ENCODE measurements around the gene PSPH.
A peak's percentile ranks its signal among the peaks of the same experiment; 100 is the strongest.
"Not testable (repeated sequence)": the region's sequence is repeated elsewhere in the genome, so short reads cannot be mapped to it uniquely, and the experiment has no call there.

PSPH gene

GRCh38 chr7:56081626-56082340 lies 30.5 kb upstream of the PSPH start:
- H3K36me3 ChIP-seq (ENCODE audit: control insufficient read depth in 1 of 2, insufficient read depth in 2 of 2, low read length in 2 of 2): peaks cover 5 to 26% of the 10 kb centered on the region in 2 donors

GRCh38 chr7:56080726-56081435 lies 29.6 kb upstream of the PSPH start:
- H3K27ac ChIP-seq (ENCODE audit: low read length); H3K27me3 ChIP-seq (ENCODE audit: low read depth, low read length); H3K4me3 ChIP-seq (ENCODE audit: low read depth in 1 of 2, low read length in 2 of 2); H3K9me3 ChIP-seq (ENCODE audit: control insufficient read depth in 1 of 2, low read length in 2 of 2): not testable (repeated sequence)
- Histone ChIP-seq H3K36me3 (ENCODE audit: control insufficient read depth in 1 of 2, insufficient read depth in 2 of 2, low read length in 2 of 2) (peaks cover 5 to 21% of the 10 kb centered on the region in 2 donors), H3K4me1 (ENCODE audit: control insufficient read depth in 1 of 2, insufficient read depth in 2 of 2, low read length in 2 of 2) (peaks cover 16 to 32% of the 10 kb centered on the region in 2 donors)

More at GRCh38 chr7:56081626-56082340, 30.5 kb upstream of the PSPH start:
- Histone ChIP-seq H3K4me1 (ENCODE audit: control insufficient read depth in 1 of 2, insufficient read depth in 2 of 2, low read length in 2 of 2) (peaks cover 16 to 32% of the 10 kb centered on the region in 2 donors), H3K4me3 (ENCODE audit: low read depth in 1 of 2, low read length in 2 of 2) (no peak overlapping the region), H3K9me3 (ENCODE audit: control insufficient read depth in 1 of 2, low read length in 2 of 2) (no peaks in the 10 kb centered on the region), H3K27me3 (ENCODE audit: low read depth, low read length) (no peaks in the 10 kb centered on the region), H3K27ac (ENCODE audit: low read length) (no peak overlapping the region)

GRCh38 chr7:56079450-56080185 lies 28.4 kb upstream of the PSPH start:
- Histone ChIP-seq H3K9me3 (ENCODE audit: control insufficient read depth in 1 of 2, low read length in 2 of 2) (no peaks in the 10 kb centered on the region), H3K27me3 (ENCODE audit: low read depth, low read length) (no peaks in the 10 kb centered on the region), H3K4me1 (ENCODE audit: control insufficient read depth in 1 of 2, insufficient read depth in 2 of 2, low read length in 2 of 2) (peaks cover 16 to 32% of the 10 kb centered on the region in 2 donors), H3K36me3 (ENCODE audit: control insufficient read depth in 1 of 2, insufficient read depth in 2 of 2, low read length in 2 of 2) (peaks cover 5 to 20% of the 10 kb centered on the region in 2 donors), H3K4me3 (ENCODE audit: low read depth in 1 of 2, low read length in 2 of 2) (peak overlapping the region in 1 of 2 donors; percentile 2), H3K27ac (ENCODE audit: low read length) (peak overlapping the region; percentile 69)

DNA sequence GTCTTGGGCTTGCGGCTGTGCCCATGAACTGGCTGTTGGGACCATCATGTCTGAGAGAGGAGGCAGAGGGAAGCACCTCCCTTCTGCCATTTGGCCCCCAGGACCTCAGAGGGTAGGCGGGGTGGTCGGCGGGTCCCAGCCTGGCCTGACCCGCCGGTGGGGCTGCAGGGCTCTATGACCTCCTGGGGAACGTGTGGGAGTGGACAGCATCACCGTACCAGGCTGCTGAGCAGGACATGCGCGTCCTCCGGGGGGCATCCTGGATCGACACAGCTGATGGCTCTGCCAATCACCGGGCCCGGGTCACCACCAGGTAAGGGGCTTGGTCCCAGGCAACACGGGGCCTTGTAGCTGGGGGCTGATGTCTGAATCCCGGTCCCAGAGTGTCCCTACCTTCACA lies 27.0 kb upstream of the PSPH start:
- Histone ChIP-seq H3K4me1 (ENCODE audit: control insufficient read depth in 1 of 2, insufficient read depth in 2 of 2, low read length in 2 of 2) (peaks cover 13 to 29% of the 10 kb centered on the region in 2 donors), H3K27me3 (ENCODE audit: low read depth, low read length) (no peaks in the 10 kb centered on the region), H3K9me3 (ENCODE audit: control insufficient read depth in 1 of 2, low read length in 2 of 2) (no peaks in the 10 kb centered on the region), H3K36me3 (ENCODE audit: control insufficient read depth in 1 of 2, insufficient read depth in 2 of 2, low read length in 2 of 2) (peaks cover 5 to 21% of the 10 kb centered on the region in 2 donors), H3K4me3 (ENCODE audit: low read depth in 1 of 2, low read length in 2 of 2) (no peak overlapping the region), H3K27ac (ENCODE audit: low read length) (no peak overlapping the region)

DNA sequence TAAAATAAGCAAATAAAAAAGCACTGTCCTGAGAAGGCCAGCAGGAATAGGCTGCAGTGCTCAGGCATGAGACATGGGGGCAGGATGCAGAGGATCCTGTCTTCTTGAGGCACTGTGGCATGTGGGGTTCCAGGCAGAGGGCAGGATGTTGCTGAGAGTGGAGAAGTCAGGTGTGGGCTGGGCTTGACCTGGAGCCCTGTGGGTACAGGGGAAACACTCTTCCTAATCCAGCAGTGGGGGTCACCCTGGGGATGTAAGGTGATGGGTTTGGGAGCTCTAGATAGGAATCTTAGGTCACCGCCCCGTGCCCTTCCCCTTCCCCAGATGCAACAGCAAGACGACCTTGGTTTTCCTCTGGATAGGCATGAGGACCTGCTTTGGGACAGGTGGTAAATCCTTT lies 26.4 kb upstream of the PSPH start:
- Histone ChIP-seq H3K27ac (ENCODE audit: low read length) (no peak overlapping the region), H3K36me3 (ENCODE audit: control insufficient read depth in 1 of 2, insufficient read depth in 2 of 2, low read length in 2 of 2) (peaks cover 5 to 26% of the 10 kb centered on the region in 2 donors)

GRCh38 chr7:56074371-56074791 lies 23.1 kb upstream of the PSPH start:
- no peaks in the 10 kb centered on the region for H3K9me3 ChIP-seq (ENCODE audit: control insufficient read depth in 1 of 2, low read length in 2 of 2)
- H3K36me3 ChIP-seq (ENCODE audit: control insufficient read depth in 1 of 2, insufficient read depth in 2 of 2, low read length in 2 of 2): peaks cover 5 to 22% of the 10 kb centered on the region in 2 donors
- H3K27ac ChIP-seq (ENCODE audit: low read length): no peak overlapping the region
- no peak overlapping the region for H3K4me3 ChIP-seq (ENCODE audit: low read depth in 1 of 2, low read length in 2 of 2)
- H3K27me3 ChIP-seq (ENCODE audit: low read depth, low read length): no peaks in the 10 kb centered on the region
- peaks cover 4 to 11% of the 10 kb centered on the region in 2 donors for H3K4me1 ChIP-seq (ENCODE audit: control insufficient read depth in 1 of 2, insufficient read depth in 2 of 2, low read length in 2 of 2)

More for the DNA sequence above, 26.4 kb upstream of the PSPH start:
- H3K4me1 ChIP-seq (ENCODE audit: control insufficient read depth in 1 of 2, insufficient read depth in 2 of 2, low read length in 2 of 2): peaks cover 10 to 25% of the 10 kb centered on the region in 2 donors
- H3K27me3 ChIP-seq (ENCODE audit: low read depth, low read length): no peaks in the 10 kb centered on the region
- H3K4me3 ChIP-seq (ENCODE audit: low read depth in 1 of 2, low read length in 2 of 2): no peak overlapping the region
- H3K9me3 ChIP-seq (ENCODE audit: control insufficient read depth in 1 of 2, low read length in 2 of 2): no peaks in the 10 kb centered on the region

GRCh38 chr7:56066376-56066775 lies 15.1 kb upstream of the PSPH start:
- not testable (repeated sequence) for H3K27ac ChIP-seq (ENCODE audit: low read length); H3K27me3 ChIP-seq (ENCODE audit: low read depth, low read length); H3K9me3 ChIP-seq (ENCODE audit: control insufficient read depth in 1 of 2, low read length in 2 of 2); H3K4me3 ChIP-seq (ENCODE audit: low read depth in 1 of 2, low read length in 2 of 2)
- H3K4me1 ChIP-seq (ENCODE audit: control insufficient read depth in 1 of 2, insufficient read depth in 2 of 2, low read length in 2 of 2): peaks cover 0 to 14% of the 10 kb centered on the region in 2 donors
- H3K36me3 ChIP-seq (ENCODE audit: control insufficient read depth in 1 of 2, insufficient read depth in 2 of 2, low read length in 2 of 2): peaks cover 20 to 34% of the 10 kb centered on the region in 2 donors

DNA sequence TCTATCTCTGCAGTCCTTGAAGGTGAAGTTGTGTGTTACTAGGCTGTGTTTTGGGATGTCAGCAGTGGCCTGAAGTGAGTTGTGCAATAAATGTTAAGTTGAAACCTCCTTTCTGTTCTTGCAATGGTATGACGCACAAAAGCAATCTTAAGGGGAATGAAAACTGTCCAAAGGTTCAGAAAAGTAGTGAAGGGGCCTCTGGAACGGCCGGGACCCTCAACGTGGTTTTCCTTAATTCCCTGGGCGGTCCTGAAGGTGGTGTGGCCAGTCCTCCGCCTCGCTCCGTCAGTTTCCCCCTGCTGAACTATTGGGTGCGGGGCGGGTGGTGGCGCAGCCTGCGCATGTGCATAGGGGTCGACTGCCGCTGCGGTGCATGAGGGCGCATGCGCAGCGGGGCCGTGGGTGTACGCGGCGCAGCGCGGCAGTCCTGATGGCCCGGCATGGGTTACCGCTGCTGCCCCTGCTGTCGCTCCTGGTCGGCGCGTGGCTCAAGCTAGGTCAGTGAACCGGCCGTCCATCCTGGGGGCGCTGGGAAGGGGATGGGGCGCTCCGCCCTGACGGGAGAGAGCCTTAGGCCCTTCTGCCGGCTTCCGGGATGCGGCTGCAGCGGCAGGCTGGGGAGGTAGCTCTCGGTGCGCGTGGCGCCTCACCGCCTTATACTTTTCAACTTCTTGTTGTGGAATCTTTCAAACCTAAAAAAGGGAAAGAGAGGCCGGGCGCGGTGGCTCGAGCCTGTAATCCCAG lies 12.8 kb upstream of the PSPH start, which contains the start of gene SUMF2:
TSS of gene SUMF2 (plus strand) at position 405 of the 744 bp plus-strand sequence. CDS start at position 431, 26 bp downstream.
- Histone ChIP-seq H3K4me1 (ENCODE audit: control insufficient read depth in 1 of 2, insufficient read depth in 2 of 2, low read length in 2 of 2) (peaks cover 0 to 14% of the 10 kb centered on the region in 2 donors), H3K4me3 (ENCODE audit: low read depth in 1 of 2, low read length in 2 of 2) (peak within 1 kb of the TSS; percentile 66 to 81), H3K9me3 (ENCODE audit: control insufficient read depth in 1 of 2, low read length in 2 of 2) (no peaks in the 10 kb centered on the region), H3K27ac (ENCODE audit: low read length) (peak within 1 kb of the TSS; percentile 78), H3K27me3 (ENCODE audit: low read depth, low read length) (no peaks in the 10 kb centered on the region), H3K36me3 (ENCODE audit: control insufficient read depth in 1 of 2, insufficient read depth in 2 of 2, low read length in 2 of 2) (peaks cover 30 to 41% of the 10 kb centered on the region in 2 donors)

GRCh38 chr7:56063500-56063881 lies 12.2 kb upstream of the PSPH start:
- Histone ChIP-seq H3K36me3 (ENCODE audit: control insufficient read depth in 1 of 2, insufficient read depth in 2 of 2, low read length in 2 of 2) (peaks cover 27 to 40% of the 10 kb centered on the region in 2 donors), H3K4me1 (ENCODE audit: control insufficient read depth in 1 of 2, insufficient read depth in 2 of 2, low read length in 2 of 2) (peaks cover 0 to 14% of the 10 kb centered on the region in 2 donors), H3K9me3 (ENCODE audit: control insufficient read depth in 1 of 2, low read length in 2 of 2) (no peaks in the 10 kb centered on the region), H3K27ac (ENCODE audit: low read length) (peak overlapping the region; percentile 78), H3K4me3 (ENCODE audit: low read depth in 1 of 2, low read length in 2 of 2) (peak overlapping the region; percentile 66 to 81), H3K27me3 (ENCODE audit: low read depth, low read length) (no peaks in the 10 kb centered on the region)

GRCh38 chr7:56062382-56062781 lies 11.1 kb upstream of the PSPH start:
- Histone ChIP-seq H3K27me3 (ENCODE audit: low read depth, low read length) (no peaks in the 10 kb centered on the region), H3K4me1 (ENCODE audit: control insufficient read depth in 1 of 2, insufficient read depth in 2 of 2, low read length in 2 of 2) (peaks cover 0 to 14% of the 10 kb centered on the region in 2 donors), H3K36me3 (ENCODE audit: control insufficient read depth in 1 of 2, insufficient read depth in 2 of 2, low read length in 2 of 2) (peaks cover 34 to 49% of the 10 kb centered on the region in 2 donors), H3K9me3 (ENCODE audit: control insufficient read depth in 1 of 2, low read length in 2 of 2) (no peaks in the 10 kb centered on the region), H3K4me3 (ENCODE audit: low read depth in 1 of 2, low read length in 2 of 2) (no peak overlapping the region), H3K27ac (ENCODE audit: low read length) (no peak overlapping the region)
